HUES48 (cell line): ENCODE data around the gene RAPGEF4.

Experiments
- H3K27ac ChIP-seq: one replicate; pipeline ENCODE4 v1.7.0; 2013; ENCODE audit warnings: low read depth, low read length, inconsistent platforms
- H3K27me3 ChIP-seq: 2 replicates; pipeline ENCODE4 v1.6.1; 2013; ENCODE audit warnings: mild to moderate bottlenecking, low read length; ENCODE audit not compliant: control insufficient read depth, insufficient read depth
- H3K36me3 ChIP-seq: 2 replicates; pipeline ENCODE4 v1.6.1; 2013; ENCODE audit warnings: low read length; ENCODE audit not compliant: control insufficient read depth, insufficient read depth
- H3K4me1 ChIP-seq: 2 replicates; pipeline ENCODE4 v1.6.1; 2013; ENCODE audit warnings: mild to moderate bottlenecking, low read length; ENCODE audit not compliant: control insufficient read depth, insufficient read depth
- H3K4me3 ChIP-seq: 2 replicates; pipeline ENCODE4 v1.5.1; 2013; ENCODE audit warnings: mild to moderate bottlenecking, low read depth, low read length
- H3K9ac ChIP-seq: 2 replicates; pipeline ENCODE4 v1.6.1; 2013; ENCODE audit warnings: mild to moderate bottlenecking, low read depth, low read length, moderate library complexity
- H3K9me3 ChIP-seq: 2 replicates; pipeline ENCODE4 v1.6.1; 2013; ENCODE audit warnings: low read length; ENCODE audit not compliant: control insufficient read depth, insufficient read depth

RAPGEF4 gene

GRCh38 chr2:173016451-173016850, 280.8 kb downstream of the RAPGEF4 start:
- H3K27ac ChIP-seq, result no peak overlapping the region
- H3K9me3 ChIP-seq, result no peaks in the 10 kb centered on the region
- H3K9ac ChIP-seq, result no peak overlapping the region
- H3K27me3 ChIP-seq, result no peaks in the 10 kb centered on the region
- no peaks in the 10 kb centered on the region for H3K4me1 ChIP-seq
- no peak overlapping the region for H3K4me3 ChIP-seq
- no peaks in the 10 kb centered on the region for H3K36me3 ChIP-seq

GRCh38 chr2:173017646-173018420, 282.2 kb downstream of the RAPGEF4 start:
- no peaks in the 10 kb centered on the region for H3K9me3 ChIP-seq
- H3K27ac ChIP-seq, result no peak overlapping the region
- no peaks in the 10 kb centered on the region for H3K27me3 ChIP-seq
- H3K4me1 ChIP-seq, result no peaks in the 10 kb centered on the region
- no peak overlapping the region for H3K9ac ChIP-seq
- no peak overlapping the region for H3K4me3 ChIP-seq
- H3K36me3 ChIP-seq, result no peaks in the 10 kb centered on the region

DNA sequence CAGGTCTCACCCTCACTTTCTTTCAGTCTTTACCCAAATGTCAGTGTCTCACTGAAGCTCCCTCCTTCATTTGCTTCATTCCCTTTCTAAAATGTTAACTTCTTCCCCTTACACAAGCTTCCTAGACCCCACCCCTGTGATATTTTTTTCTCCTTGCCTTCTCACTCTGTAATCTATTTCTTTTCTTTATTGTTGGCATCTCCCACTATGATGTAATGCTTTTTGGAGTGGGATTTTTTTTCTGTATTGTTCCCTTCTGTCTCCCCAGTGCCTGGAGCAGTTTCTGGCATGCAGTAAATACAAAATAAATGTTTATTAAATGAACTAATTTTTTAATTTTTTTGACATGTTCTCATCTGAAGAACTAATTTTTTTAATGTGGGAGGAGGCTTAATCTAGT, 284.1 kb downstream of the RAPGEF4 start:
- Histone ChIP-seq H3K9me3 (no peaks in the 10 kb centered on the region), H3K27ac (no peak overlapping the region), H3K27me3 (no peaks in the 10 kb centered on the region), H3K4me1 (no peaks in the 10 kb centered on the region), H3K4me3 (no peak overlapping the region), H3K36me3 (no peaks in the 10 kb centered on the region), H3K9ac (no peak overlapping the region)

- no peak overlapping the region for H3K9ac ChIP-seq
- H3K9me3 ChIP-seq, result no peaks in the 10 kb centered on the region
- H3K27me3 ChIP-seq, result no peaks in the 10 kb centered on the region
- no peak overlapping the region for H3K27ac ChIP-seq
- H3K36me3 ChIP-seq, result no peaks in the 10 kb centered on the region
- H3K4me3 ChIP-seq, result no peak overlapping the region
- no peaks in the 10 kb centered on the region for H3K4me1 ChIP-seq
These were observed 286.3 kb downstream of the RAPGEF4 start for GRCh38 chr2:173021939-173022371.

DNA sequence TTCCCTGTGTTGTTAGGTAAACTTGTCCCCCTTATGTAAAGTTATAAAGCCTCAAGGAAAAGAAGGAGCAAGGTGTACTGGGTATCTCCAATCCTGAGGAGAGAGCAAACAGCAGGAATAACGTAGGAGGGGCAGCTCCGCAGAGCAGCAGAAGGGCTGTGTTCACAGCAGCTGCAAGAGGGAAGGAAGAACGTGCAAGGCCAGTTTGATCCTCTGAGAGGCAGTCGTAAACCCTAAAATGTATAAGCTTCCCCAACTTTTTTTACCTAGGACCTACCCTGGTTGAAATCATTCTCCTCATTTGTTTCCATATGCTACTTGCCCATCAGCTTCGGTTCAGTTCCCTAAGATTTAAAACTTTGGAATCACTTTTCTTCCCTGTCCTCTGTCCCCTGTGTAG, 288.1 kb downstream of the RAPGEF4 start:
- H3K4me1 ChIP-seq, result no peaks in the 10 kb centered on the region; the same call in 1 of the 2 replicates
- no peak overlapping the region for H3K9ac ChIP-seq
- H3K36me3 ChIP-seq, result no peaks in the 10 kb centered on the region
- no peak overlapping the region for H3K4me3 ChIP-seq
- H3K27ac ChIP-seq, result no peak overlapping the region
- H3K9me3 ChIP-seq, result no peaks in the 10 kb centered on the region
- H3K27me3 ChIP-seq, result no peaks in the 10 kb centered on the region

DNA sequence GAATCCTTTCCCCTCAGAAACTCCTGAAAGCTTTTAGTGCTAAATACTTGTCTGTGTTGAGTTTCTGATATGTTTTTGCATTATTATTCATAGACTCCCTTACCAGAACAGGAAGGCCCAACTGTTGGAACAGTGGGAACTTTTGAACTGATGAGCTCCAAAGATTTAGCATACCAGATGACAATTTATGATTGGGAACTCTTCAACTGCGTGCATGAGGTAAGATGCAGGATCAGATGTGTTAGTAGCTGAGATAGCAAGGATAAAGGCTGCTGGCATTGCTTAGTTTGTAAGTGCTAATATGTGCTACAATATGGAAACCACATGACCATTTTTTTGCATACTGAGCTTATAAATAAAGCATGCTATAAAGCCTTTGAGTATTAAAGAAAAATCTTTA, 290.8 kb downstream of the RAPGEF4 start:
- H3K9ac ChIP-seq, result no peak overlapping the region
- no peaks in the 10 kb centered on the region for H3K9me3 ChIP-seq
- no peak overlapping the region for H3K4me3 ChIP-seq
- no peaks in the 10 kb centered on the region; the same call in 1 of the 2 replicates for H3K4me1 ChIP-seq
- no peaks in the 10 kb centered on the region for H3K27me3 ChIP-seq
- no peaks in the 10 kb centered on the region for H3K36me3 ChIP-seq
- no peak overlapping the region for H3K27ac ChIP-seq

DNA sequence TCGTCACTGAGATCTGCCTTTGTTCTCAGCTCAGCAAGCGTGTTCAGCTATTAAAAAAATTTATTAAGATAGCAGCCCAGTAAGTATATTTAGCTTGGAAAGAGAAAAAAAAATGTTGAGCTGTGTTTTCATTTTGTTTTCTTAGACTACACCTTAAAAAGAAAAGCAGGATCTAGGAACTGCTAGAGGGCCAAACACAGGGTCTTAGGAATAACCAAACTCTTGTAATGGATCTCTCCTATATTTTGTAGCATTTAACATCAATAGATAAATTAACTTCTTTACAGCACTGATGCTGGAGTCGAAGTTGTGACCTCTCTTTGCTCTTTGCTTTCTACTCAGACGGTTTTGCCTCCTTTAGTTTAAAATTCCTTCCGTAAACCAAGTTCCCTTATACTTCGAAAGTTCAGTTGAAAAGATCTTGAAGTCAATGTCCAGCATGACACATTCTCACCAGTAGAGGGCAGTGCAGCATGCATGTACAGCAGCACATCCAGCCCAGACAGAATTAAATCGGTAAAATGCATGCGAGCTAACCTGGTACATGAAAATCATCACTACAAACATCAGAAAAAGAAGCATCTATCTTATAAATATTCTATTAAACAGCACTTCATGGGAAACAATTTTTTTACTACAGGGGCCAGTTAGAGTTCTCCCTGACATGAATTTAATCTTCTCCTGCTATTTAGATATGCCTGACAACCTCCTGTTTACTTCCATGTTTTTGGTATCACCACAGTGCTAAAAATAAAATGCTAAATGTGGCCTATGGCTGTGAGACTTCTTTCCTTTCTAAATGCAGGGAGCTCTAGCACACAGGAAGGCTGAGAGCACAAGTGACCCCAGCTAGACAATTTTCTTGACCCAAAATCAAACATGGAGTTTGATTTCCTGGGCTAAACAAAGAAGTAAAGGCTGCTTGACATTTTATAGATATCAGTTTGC, 291.8 kb downstream of the RAPGEF4 start:
- Histone ChIP-seq H3K4me1 (no peaks in the 10 kb centered on the region; the same call in 1 of the 2 replicates), H3K9ac (no peak overlapping the region), H3K4me3 (no peak overlapping the region), H3K9me3 (no peaks in the 10 kb centered on the region), H3K27me3 (no peaks in the 10 kb centered on the region), H3K27ac (no peak overlapping the region), H3K36me3 (no peaks in the 10 kb centered on the region)

DNA sequence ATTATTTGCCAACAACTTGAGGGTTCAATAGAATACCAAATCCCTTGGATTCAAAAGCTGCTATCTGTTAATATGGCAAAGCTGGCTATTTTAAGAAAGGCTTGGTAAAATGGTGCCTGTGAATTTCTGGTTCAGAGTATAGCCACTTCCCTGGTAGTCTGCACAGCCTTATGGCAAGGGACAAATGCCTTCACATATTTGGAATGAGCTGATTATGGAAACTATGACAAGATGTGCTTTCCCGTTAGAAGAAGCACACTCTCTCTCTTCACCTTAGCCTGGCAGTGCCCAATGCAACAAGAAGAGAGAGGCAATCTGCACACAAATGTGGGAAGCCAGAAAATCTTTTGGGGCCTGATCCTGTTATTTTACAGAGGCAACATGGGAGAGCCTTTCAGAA, 292.5 kb downstream of the RAPGEF4 start:
- H3K4me3 ChIP-seq, result no peak overlapping the region
- H3K27me3 ChIP-seq, result no peaks in the 10 kb centered on the region
- no peak overlapping the region for H3K27ac ChIP-seq
- H3K4me1 ChIP-seq, result no peaks in the 10 kb centered on the region; the same call in 1 of the 2 replicates
- H3K36me3 ChIP-seq, result no peaks in the 10 kb centered on the region
- H3K9me3 ChIP-seq, result no peaks in the 10 kb centered on the region
- H3K9ac ChIP-seq, result no peak overlapping the region

- Histone ChIP-seq H3K9ac (no peak overlapping the region), H3K27ac (no peak overlapping the region), H3K27me3 (no peaks in the 10 kb centered on the region), H3K36me3 (no peaks in the 10 kb centered on the region), H3K4me3 (no peak overlapping the region), H3K4me1 (no peaks in the 10 kb centered on the region; the same call in 1 of the 2 replicates), H3K9me3 (no peaks in the 10 kb centered on the region)
These were observed 293.0 kb downstream of the RAPGEF4 start for GRCh38 chr2:173028671-173029070.

DNA sequence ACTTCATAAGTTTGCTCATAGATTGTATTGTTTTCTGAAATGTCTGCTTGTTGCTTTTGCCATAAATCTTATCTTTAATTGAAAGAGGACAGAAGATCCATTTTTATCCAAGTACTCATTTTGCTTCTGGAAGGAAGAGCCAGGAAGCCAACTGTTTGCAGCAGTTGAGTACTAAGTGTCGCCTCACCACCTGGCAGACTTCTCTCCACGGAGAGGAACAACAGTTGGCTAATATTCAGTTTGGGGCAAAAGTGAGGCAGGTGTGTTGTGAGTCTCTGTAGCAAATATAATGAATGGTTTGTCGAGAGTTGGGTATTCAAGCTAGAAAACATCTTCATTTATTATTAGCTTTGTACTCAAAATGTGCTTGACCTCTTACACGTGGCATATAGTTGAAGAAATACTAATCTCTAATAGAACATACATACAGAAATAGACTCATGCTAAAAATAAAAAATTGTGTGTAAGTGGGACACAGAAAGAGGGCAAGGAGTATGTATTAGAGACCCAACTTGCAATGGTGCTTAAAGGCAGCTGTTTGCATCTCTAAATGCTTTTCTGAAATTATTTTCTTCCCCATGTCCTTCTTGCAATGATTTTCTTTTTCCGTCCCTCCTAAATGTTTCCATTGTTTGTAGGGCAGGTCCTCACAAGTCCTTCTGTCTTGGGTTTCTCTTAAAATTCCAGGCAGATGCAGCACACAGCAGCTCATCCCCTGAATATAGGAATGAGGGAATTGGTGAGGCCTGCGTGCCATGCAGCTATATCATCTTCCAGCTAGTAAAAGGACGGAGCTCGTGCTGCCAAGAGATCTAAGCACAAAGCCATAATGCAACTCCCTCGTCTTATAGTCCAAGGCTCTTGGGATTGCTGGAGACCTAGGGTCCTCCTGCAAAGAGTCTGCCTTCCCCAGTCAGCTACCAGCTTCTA, 295.2 kb downstream of the RAPGEF4 start:
- Histone ChIP-seq H3K4me3 (no peak overlapping the region), H3K27me3 (no peaks in the 10 kb centered on the region), H3K9me3 (no peaks in the 10 kb centered on the region), H3K27ac (no peak overlapping the region), H3K9ac (no peak overlapping the region), H3K36me3 (no peaks in the 10 kb centered on the region), H3K4me1 (no peaks in the 10 kb centered on the region; the same call in 1 of the 2 replicates)
